ENCODE measurements around the gene LYPD6B.

The LYPD6B gene

GRCh38 chr2:149062531-149062930 is 24.0 kb downstream of the LYPD6B start:
- no peaks in the 10 kb centered on the region for H3F3A ChIP-seq (ENCODE audit: insufficient read depth)
- no peaks in the 10 kb centered on the region for H3K9me3 ChIP-seq (ENCODE audit: insufficient read depth, low read length)
- H3K79me2 ChIP-seq (ENCODE audit: insufficient read depth, low read length) = peaks cover 70% of the 10 kb centered on the region
- no peak overlapping the region for H3K27ac ChIP-seq (ENCODE audit: low read depth, low read length)
- H3K4me3 ChIP-seq (ENCODE audit: insufficient read depth, low read length, poor library complexity, severe bottlenecking) = no peak overlapping the region
- no peaks in the 10 kb centered on the region for H3K36me3 ChIP-seq (ENCODE audit: low read length)
- no peak overlapping the region for H2AFZ ChIP-seq (ENCODE audit: low read depth, low read length, severe bottlenecking)
- H3K27me3 ChIP-seq (ENCODE audit: low read length) = no peaks in the 10 kb centered on the region
- no peak overlapping the region for H3K4me2 ChIP-seq (ENCODE audit: low read depth, low read length, poor library complexity, severe bottlenecking)
- no peaks in the 10 kb centered on the region for H3K9me2 ChIP-seq (replicated peaks; ENCODE audit: insufficient read depth, low read length)
- 0 out of 2 replicates have a peak, but pooled peaks cover 3% of the 10 kb centered on the region for H4K20me1 ChIP-seq (ENCODE audit: low read depth, low read length)
- TF ChIP-seq EZH2phosphoT487 (conservative IDR thresholded peaks at IDR 0.05; ENCODE audit: low read length) (no peak), CTCF (IDR thresholded peaks at IDR 0.05; ENCODE audit: insufficient read depth, low read length, poor library complexity, severe bottlenecking) (no peak)
- no peak overlapping the region for H3K9ac ChIP-seq (ENCODE audit: low read length)

GRCh38 chr2:149063177-149063576 is 24.7 kb downstream of the LYPD6B start:
- H3K9me3 ChIP-seq (ENCODE audit: insufficient read depth, low read length) = no peaks in the 10 kb centered on the region
- H3K4me2 ChIP-seq (ENCODE audit: low read depth, low read length, poor library complexity, severe bottlenecking) = no peak overlapping the region
- H3K27ac ChIP-seq (ENCODE audit: low read depth, low read length) = no peak overlapping the region
- H2AFZ ChIP-seq (ENCODE audit: low read depth, low read length, severe bottlenecking) = no peak overlapping the region
- H4K20me1 ChIP-seq (ENCODE audit: low read depth, low read length) = 0 out of 2 replicates have a peak, but pooled peaks cover 3% of the 10 kb centered on the region
- TF ChIP-seq CTCF (IDR thresholded peaks at IDR 0.05; ENCODE audit: insufficient read depth, low read length, poor library complexity, severe bottlenecking) (no peak), EZH2phosphoT487 (conservative IDR thresholded peaks at IDR 0.05; ENCODE audit: low read length) (no peak)
- H3K9ac ChIP-seq (ENCODE audit: low read length) = no peak overlapping the region
- H3K27me3 ChIP-seq (ENCODE audit: low read length) = no peaks in the 10 kb centered on the region
- H3K9me2 ChIP-seq (replicated peaks; ENCODE audit: insufficient read depth, low read length) = no peaks in the 10 kb centered on the region
- H3K36me3 ChIP-seq (ENCODE audit: low read length) = no peaks in the 10 kb centered on the region
- H3F3A ChIP-seq (ENCODE audit: insufficient read depth) = no peaks in the 10 kb centered on the region
- H3K4me3 ChIP-seq (ENCODE audit: insufficient read depth, low read length, poor library complexity, severe bottlenecking) = no peak overlapping the region
- H3K79me2 ChIP-seq (ENCODE audit: insufficient read depth, low read length) = peaks cover 72% of the 10 kb centered on the region

- no peak overlapping the region for H3K4me3 ChIP-seq (ENCODE audit: insufficient read depth, low read length, poor library complexity, severe bottlenecking)
- no peaks in the 10 kb centered on the region for H3K9me3 ChIP-seq (ENCODE audit: insufficient read depth, low read length)
- no peaks in the 10 kb centered on the region for H3F3A ChIP-seq (ENCODE audit: insufficient read depth)
- H3K79me2 ChIP-seq (ENCODE audit: insufficient read depth, low read length) = peaks cover 73% of the 10 kb centered on the region
- no peaks in the 10 kb centered on the region for H3K36me3 ChIP-seq (ENCODE audit: low read length)
- H3K27ac ChIP-seq (ENCODE audit: low read depth, low read length) = no peak overlapping the region
- H3K9me2 ChIP-seq (replicated peaks; ENCODE audit: insufficient read depth, low read length) = no peaks in the 10 kb centered on the region
- H4K20me1 ChIP-seq (ENCODE audit: low read depth, low read length) = peaks cover 3% of the 10 kb centered on the region; the same call in 1 of the 2 replicates
- TF ChIP-seq CTCF (IDR thresholded peaks at IDR 0.05; ENCODE audit: insufficient read depth, low read length, poor library complexity, severe bottlenecking) (no peak), EZH2phosphoT487 (conservative IDR thresholded peaks at IDR 0.05; ENCODE audit: low read length) (no peak)
- H2AFZ ChIP-seq (ENCODE audit: low read depth, low read length, severe bottlenecking) = no peak overlapping the region
- no peak overlapping the region for H3K9ac ChIP-seq (ENCODE audit: low read length)
- H3K27me3 ChIP-seq (ENCODE audit: low read length) = no peaks in the 10 kb centered on the region
- H3K4me2 ChIP-seq (ENCODE audit: low read depth, low read length, poor library complexity, severe bottlenecking) = no peak overlapping the region
Measured at GRCh38 chr2:149064365-149064841, 25.9 kb downstream of the LYPD6B start.
